Endothelial cell (in vitro differentiated cells): Measurements from ENCODE around the gene MTR. TPM values are rescaled to one million over a fixed set of nuclear protein-coding genes. Genes with fewer than 3 reads are reported as not detected.

Source experiments
- DNase-seq: peaks from one replicate; pipeline ENCODE4 v3.0.0; 2021; ENCODE audit warnings: low spot score
- H3K27ac Mint-ChIP-seq: one replicate; pipeline ENCODE4 v1.8.0; 2021; ENCODE audit warnings: mixed read lengths, inconsistent platforms; ENCODE audit not compliant: unreplicated experiment
- H3K27me3 Mint-ChIP-seq: one replicate; pipeline ENCODE4 v1.8.0; 2021; ENCODE audit warnings: mild to moderate bottlenecking, moderate library complexity, mixed read lengths, inconsistent platforms; ENCODE audit not compliant: unreplicated experiment
- H3K36me3 Mint-ChIP-seq: one replicate; pipeline ENCODE4 v1.8.0; 2021; ENCODE audit warnings: mild to moderate bottlenecking, low read depth, mixed read lengths, inconsistent platforms; ENCODE audit not compliant: unreplicated experiment
- H3K4me1 Mint-ChIP-seq: one replicate; pipeline ENCODE4 v1.8.0; 2021; ENCODE audit warnings: mild to moderate bottlenecking, mixed read lengths, inconsistent platforms; ENCODE audit not compliant: unreplicated experiment
- H3K4me3 Mint-ChIP-seq: one replicate; pipeline ENCODE4 v1.8.0; 2021; ENCODE audit warnings: mild to moderate bottlenecking, mixed read lengths, inconsistent platforms; ENCODE audit not compliant: unreplicated experiment
- H3K9me3 Mint-ChIP-seq: one replicate; pipeline ENCODE4 v1.8.0; 2021; ENCODE audit warnings: mixed read lengths, inconsistent platforms; ENCODE audit not compliant: unreplicated experiment
- CTCF ChIP-seq: fragments of 200-600 bp; sonication (generic); IDR thresholded peaks from one replicate; pipeline ENCODE4 v1.5.0; 2021; ENCODE audit warnings: antibody characterized with exemption; ENCODE audit not compliant: unreplicated experiment
- total RNA-seq: library from RNA; stranded (reverse); fragmentation: NEBNext Ultra II Directional; extraction: Animal tissue kit (Norgen Biotek cat#: 25700); gene quantifications from one replicate; pipeline ENCODE4 v1.2.1, GENCODE V29; 2021; ENCODE audit not compliant: unreplicated experiment

Gene MTR
- total RNA-seq, 1 donor from 2014 or later = 44.5 TPM

DNA sequence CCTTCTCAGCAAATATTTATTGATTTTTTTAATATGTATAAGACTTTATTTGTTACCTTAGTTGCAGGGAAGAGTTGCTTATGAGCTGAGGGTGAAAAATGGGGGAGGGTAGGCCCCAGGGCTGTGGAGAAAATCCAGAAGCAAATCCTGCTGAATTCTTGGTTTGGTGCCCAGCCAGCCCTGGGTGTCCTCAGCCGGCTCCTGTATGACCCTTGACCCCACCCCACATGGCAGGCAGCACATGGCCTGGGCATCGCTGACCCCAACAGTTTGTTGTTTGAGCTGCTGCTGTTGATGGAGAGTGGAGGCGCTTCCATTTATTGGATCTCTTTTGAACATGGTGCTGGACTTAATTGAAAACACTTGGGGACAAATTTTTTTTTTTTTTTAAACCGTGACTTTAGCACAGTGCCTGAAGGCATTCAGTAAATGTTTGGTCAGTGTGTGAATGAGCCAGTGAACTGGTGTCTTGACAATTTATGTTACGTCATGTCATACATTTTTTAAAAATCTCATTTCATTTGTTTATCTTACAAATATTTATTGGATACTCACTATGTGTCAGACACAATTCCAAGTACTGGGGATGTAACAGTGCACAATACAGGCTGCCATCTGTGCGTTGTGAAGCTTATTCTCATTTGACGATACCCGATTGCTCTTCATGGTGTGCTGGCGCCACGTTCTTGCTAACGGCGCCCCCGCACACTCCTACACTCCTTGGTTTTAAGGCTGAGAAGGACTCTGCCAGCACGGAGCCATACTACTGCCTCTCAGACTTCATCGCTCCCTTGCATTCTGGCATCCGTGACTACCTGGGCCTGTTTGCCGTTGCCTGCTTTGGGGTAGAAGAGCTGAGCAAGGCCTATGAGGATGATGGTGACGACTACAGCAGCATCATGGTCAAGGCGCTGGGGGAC is 98.8 kb downstream of the MTR start:
- peaks cover 2% of the 10 kb centered on the region for H3K4me1 Mint-ChIP-seq
- H3K4me3 Mint-ChIP-seq = no peak overlapping the region
- H3K9me3 Mint-ChIP-seq = no peaks in the 10 kb centered on the region
- peaks cover 8% of the 10 kb centered on the region for H3K27me3 Mint-ChIP-seq
- H3K27ac Mint-ChIP-seq = no peak overlapping the region
- H3K36me3 Mint-ChIP-seq = peaks cover 69% of the 10 kb centered on the region
- no peak for TF ChIP-seq CTCF
- DNase-seq = no peak

- no peaks in the 10 kb centered on the region for H3K9me3 Mint-ChIP-seq
- no peak overlapping the region for H3K27ac Mint-ChIP-seq
- DNase-seq = no peak
- H3K4me3 Mint-ChIP-seq = peak overlapping the region; percentile 17
- no peak for TF ChIP-seq CTCF
- peaks cover 2% of the 10 kb centered on the region for H3K4me1 Mint-ChIP-seq
- peaks cover 58% of the 10 kb centered on the region for H3K36me3 Mint-ChIP-seq
- peaks cover 6% of the 10 kb centered on the region for H3K27me3 Mint-ChIP-seq
Measured at GRCh38 chr1:236895665-236896387, 100.7 kb downstream of the MTR start.

DNA sequence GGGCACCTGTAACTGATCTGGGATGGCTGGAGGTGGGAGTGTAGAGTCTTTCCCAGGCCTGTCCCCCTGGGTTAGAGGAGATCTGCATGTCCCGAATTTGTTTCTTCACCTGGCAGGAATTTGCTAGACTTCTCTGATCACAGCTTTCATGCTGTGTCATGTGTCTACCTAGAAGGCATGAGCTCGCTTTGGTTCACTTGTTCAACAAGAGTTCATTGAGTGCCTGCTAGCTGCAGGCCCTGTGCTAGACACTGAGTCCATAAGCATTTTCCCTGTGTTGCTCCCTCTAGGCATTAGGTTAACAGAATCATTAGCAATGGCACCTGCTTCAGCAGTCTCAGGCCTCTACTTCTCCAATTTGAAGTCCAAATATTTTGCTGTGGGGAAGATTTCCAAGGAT is 101.6 kb downstream of the MTR start:
- Mint-ChIP-seq H3K27ac (no peak overlapping the region), H3K4me3 (no peak overlapping the region), H3K4me1 (peaks cover 2% of the 10 kb centered on the region), H3K27me3 (peaks cover 5% of the 10 kb centered on the region), H3K9me3 (no peaks in the 10 kb centered on the region), H3K36me3 (peaks cover 56% of the 10 kb centered on the region)
- no peak for TF ChIP-seq CTCF
- DNase-seq = no peak

GRCh38 chr1:236904892-236905741 is 110.0 kb downstream of the MTR start:
- DNase-seq = no peak
- Mint-ChIP-seq H3K27ac (no peak overlapping the region), H3K4me3 (no peak overlapping the region), H3K27me3 (peaks cover 2% of the 10 kb centered on the region), H3K4me1 (no peaks in the 10 kb centered on the region), H3K9me3 (no peaks in the 10 kb centered on the region), H3K36me3 (peaks cover 9% of the 10 kb centered on the region)
- TF ChIP-seq CTCF = no peak
